Small intestine (tissue), 7 donors: ENCODE data around the gene RAB1A. TPM values are rescaled to one million over a fixed set of nuclear protein-coding genes. Genes with fewer than 3 reads are reported as not detected.
"Not testable (repeated sequence)": the region's sequence is repeated elsewhere in the genome, so short reads cannot be mapped to it uniquely, and the experiment has no call there.

Experiments used
- DNase-seq, 2 donors: peaks; one replicate each; pipeline versions ENCODE4 v3.0.0 to v3.0.0-alpha.2; 2013
- FAIRE-seq: peaks from 2 replicates; lab custom pipeline; 2012; peaks lifted over from hg19 to GRCh38; lab: Jason Lieb, UNC
- H3K27ac ChIP-seq, 3 donors: one replicate each; pipeline ENCODE4 v1.5.1; 2013; ENCODE audit warnings: low read length in 2 of 3, mild to moderate bottlenecking in 2 of 3, control low read depth in 1 of 3, inconsistent platforms in 1 of 3, low read depth in 1 of 3, moderate library complexity in 1 of 3
- H3K27me3 ChIP-seq, 3 donors: one replicate each; pipeline ENCODE4 v1.6.1; 2013; ENCODE audit warnings: low read length in 3 of 3, inconsistent platforms in 1 of 3; ENCODE audit not compliant: control insufficient read depth in 3 of 3, insufficient read depth in 3 of 3
- H3K36me3 ChIP-seq, 3 donors: one replicate each; pipeline ENCODE4 v1.6.1; 2013; ENCODE audit warnings: low read length in 3 of 3, inconsistent platforms in 1 of 3, low read depth in 1 of 3, mild to moderate bottlenecking in 1 of 3, moderate library complexity in 1 of 3; ENCODE audit not compliant: control insufficient read depth in 3 of 3, insufficient read depth in 2 of 3
- H3K4me1 ChIP-seq, 3 donors: one replicate each; pipeline ENCODE4 v1.6.1; 2013; ENCODE audit warnings: low read length in 2 of 3, inconsistent platforms in 1 of 3, low read depth in 1 of 3, mild to moderate bottlenecking in 1 of 3, moderate library complexity in 1 of 3; ENCODE audit not compliant: control insufficient read depth in 3 of 3, insufficient read depth in 2 of 3
- H3K4me3 ChIP-seq, 3 donors: one replicate each; pipeline ENCODE4 v1.5.1; 2013; ENCODE audit warnings: low read length in 3 of 3, control low read depth in 1 of 3, inconsistent platforms in 1 of 3, low read depth in 1 of 3, mild to moderate bottlenecking in 1 of 3, moderate library complexity in 1 of 3
- H3K9me3 ChIP-seq, 2 donors: one replicate each; pipeline ENCODE4 v1.6.1; 2013; ENCODE audit warnings: low read depth in 1 of 2, low read length in 1 of 2; ENCODE audit not compliant: control insufficient read depth in 2 of 2, insufficient read depth in 1 of 2
- WGBS, 3 donors: extraction: QIAGEN DNeasy Blood & Tissue Kit; methylation state at CpG; one replicate each; pipeline ENCODE4 v1.1.7; 2013; 5-methylcytosine and 5-hydroxymethylcytosine counted together
- polyA plus RNA-seq, 4 donors: library from polyadenylated mRNA; stranded (reverse) in 3 of 4; unstranded in 1 of 4; fragments of 200-250 nt in 3 of 4; fragments of 120-200 nt in 1 of 4; gene quantifications; one replicate each; pipeline versions ENCODE4 v1.2.1 to v1.2.3, GENCODE V29; 2013
- donor health status: healthy with polysubstance abuse.
- donor health status: control.
- donor health status: control.
- donor health status: Bipolar disorder and iron deficiency.
- donor health status: healthy.

Gene RAB1A
- polyA plus RNA-seq, 4 donors: 144 to 271 (median 164) TPM

DNA sequence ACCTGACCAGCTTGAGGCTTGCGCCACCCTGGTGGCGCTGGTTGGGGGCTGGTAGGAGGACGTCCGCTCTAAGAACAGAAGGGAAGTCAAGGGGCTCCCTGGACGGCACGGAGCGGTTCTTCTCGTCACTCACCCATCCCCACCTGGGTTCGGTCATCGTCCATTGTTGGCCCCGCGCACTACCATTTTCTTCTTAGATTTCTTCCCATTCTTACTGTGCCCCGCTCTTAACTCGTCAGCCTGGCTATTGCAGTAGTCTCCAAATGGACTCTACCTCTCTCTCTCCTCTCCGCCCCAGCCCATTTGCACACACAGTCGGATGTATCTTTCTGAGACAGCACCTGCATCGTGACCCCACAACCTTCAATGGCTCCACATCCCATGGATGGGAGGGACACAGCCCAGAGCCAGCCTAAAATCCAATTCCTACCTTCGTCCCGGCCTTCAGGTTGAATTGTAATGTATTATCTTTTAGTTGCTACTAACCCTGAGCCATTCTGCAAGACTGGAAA lies 814 bp upstream of the RAB1A start:
- FAIRE-seq (no peak), DNase-seq (peak; percentile 76 to 86)
- Histone ChIP-seq H3K4me1 (peaks cover 0 to 11% (median 3%) of the 10 kb centered on the region in 3 donors), H3K36me3 (peaks cover 0 to 7% (median 0%) of the 10 kb centered on the region in 3 donors), H3K27me3 (no peaks in the 10 kb centered on the region), H3K4me3 (peak overlapping the region; percentile 50 to 90 (median 68)), H3K27ac (peak overlapping the region; percentile 85 to 99 (median 99)), H3K9me3 (no peaks in the 10 kb centered on the region)
- WGBS, 3 donors: 3 to 11% (median 8%) methylated on average over 16 to 19 of the region's 19 CpGs

DNA sequence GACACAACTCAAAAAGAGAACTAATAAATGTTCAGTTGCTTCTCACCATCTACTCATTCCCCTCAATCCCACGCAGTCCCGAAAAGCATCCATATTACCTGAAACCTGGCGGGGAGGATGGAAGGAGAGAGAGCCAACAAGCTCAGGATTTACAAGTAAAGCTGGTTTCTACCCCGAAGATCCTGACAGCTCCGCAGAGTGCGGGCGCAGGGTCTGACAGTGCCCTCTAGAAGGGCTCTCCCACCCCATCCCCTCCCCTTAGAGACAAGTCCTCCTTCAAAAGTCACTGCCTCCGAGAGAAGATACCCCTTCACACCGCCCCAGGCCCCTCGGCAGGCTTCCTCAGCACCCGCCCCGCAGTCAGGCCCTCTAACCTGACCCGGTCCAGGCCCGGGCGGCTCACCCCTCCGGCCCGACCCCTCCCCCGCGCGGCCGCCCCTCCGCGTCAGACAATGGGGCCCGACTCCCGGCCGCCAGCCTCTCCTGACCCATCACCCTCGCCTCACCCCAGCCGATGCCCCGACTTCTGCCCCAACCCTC lies 550 bp downstream of the RAB1A start:
- FAIRE-seq: no peak
- Histone ChIP-seq H3K9me3 (no peaks in the 10 kb centered on the region), H3K4me3 (peak overlapping the region; percentile 81 to 93 (median 89)), H3K27me3 (no peaks in the 10 kb centered on the region), H3K27ac (peak overlapping the region; percentile 98 to 99 (median 99)), H3K4me1 (peaks cover 2 to 14% (median 6%) of the 10 kb centered on the region in 3 donors), H3K36me3 (peaks cover 0 to 9% (median 0%) of the 10 kb centered on the region in 3 donors)
- WGBS, 3 donors: 0 to 1% (median 1%) methylated on average over 20 to 29 of the region's 29 CpGs
- DNase-seq: peak in 1 of 2 donors; percentile 27

DNA sequence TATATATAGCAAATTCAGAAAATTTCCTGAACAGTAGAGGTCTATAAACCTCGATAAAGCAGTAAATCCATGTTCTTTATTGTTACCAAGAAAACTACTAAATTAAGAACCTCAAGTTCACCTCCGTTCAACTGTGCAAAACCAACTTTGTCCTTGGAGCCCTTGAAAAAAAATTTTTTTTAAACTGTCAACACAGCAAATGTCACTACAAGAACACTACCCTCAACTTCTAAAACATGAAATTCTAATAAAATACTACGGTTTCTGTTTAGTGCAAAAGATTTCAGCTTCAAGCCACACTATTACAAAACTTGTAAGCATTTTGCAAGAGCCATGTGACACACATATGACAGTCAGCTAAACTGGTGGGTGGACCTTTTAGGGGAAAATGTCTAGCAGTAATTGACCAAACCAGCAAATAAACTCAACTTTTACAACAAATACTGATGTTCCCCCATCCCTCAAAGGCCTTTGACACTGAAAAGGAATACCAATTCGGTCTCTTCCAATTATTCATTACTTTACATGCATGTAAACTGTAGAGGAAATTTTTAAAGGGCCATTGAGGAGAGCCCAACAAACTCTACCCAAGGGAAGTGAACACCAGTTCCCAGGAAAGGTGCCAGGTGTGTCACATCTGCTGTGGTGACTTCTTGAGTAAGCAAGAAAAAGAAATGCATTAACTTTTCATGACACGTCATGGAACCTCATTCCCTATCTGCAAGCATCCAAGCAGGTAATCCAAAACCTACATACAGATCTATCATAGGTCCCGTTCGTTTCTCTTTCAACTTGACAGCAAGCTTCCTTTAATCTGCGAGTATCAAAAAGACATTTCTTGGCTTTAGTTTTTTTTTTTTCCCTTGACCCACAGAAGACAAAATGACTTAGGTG lies 1.4 kb downstream of the RAB1A start:
- peak overlapping the region; percentile 81 to 93 (median 89) for H3K4me3 ChIP-seq
- FAIRE-seq (no peak), DNase-seq (peak; percentile 54 to 71)
- H3K4me1 ChIP-seq: peaks cover 2 to 19% (median 8%) of the 10 kb centered on the region in 3 donors
- H3K27ac ChIP-seq: peak overlapping the region; percentile 47 to 99 (median 98)
- peaks cover 0 to 16% (median 0%) of the 10 kb centered on the region in 3 donors for H3K36me3 ChIP-seq
- no peaks in the 10 kb centered on the region for H3K27me3 ChIP-seq
- H3K9me3 ChIP-seq: no peaks in the 10 kb centered on the region
- 4 to 11% (median 4%) methylated on average over 8 of the region's 8 CpGs for WGBS, 3 donors

DNA sequence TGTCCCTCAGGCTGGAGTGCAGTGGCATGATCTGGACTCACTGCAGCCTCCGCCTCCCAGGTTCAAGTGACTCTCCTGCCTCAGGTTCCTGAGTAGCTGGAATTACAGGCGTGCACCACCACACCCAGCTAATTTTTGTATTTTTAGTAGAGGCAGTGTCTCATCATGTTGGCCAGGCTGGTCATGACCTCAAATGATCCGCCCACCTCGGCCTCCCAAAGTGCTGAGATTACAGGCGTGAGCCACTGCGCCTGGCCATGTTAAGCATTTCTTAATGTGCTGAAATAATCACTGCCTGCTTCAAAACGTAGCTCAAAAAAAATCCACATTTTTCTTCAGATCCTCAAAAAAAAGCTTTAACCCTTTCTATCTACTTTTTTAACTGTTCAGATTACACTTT lies 4.4 kb downstream of the RAB1A start:
- H3K27me3 ChIP-seq, DNase-seq, H3K9me3 ChIP-seq, FAIRE-seq, H3K4me3 ChIP-seq: not testable (repeated sequence)
- WGBS, 3 donors: 55 to 65% (median 62%) methylated on average over 7 of the region's 7 CpGs
- H3K36me3 ChIP-seq: peaks cover 0 to 27% (median 0%) of the 10 kb centered on the region in 3 donors
- H3K4me1 ChIP-seq: peaks cover 2 to 16% (median 8%) of the 10 kb centered on the region in 3 donors
- peak overlapping the region in 1 of 3 donors; percentile 51 for H3K27ac ChIP-seq

DNA sequence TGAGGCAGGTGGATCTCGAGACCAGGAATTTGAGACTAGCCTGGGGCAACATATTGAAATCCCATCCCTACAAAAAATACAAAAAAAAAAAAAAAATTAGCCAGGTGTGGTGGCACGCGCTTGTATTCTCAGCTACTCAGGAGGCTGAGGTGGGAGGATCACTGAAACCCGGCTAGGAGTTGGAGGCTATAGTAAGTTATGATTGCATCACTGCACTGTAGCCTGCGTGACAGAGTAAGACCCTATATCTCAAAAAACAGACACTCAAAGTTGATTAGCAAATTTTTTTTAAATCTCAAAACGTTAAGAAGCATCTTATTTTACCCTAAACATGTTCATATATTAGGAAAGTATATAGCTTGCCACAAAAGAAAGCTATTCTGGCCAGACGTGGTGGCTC lies 7.6 kb downstream of the RAB1A start:
- no peak for DNase-seq
- H3K27me3 ChIP-seq: no peaks in the 10 kb centered on the region
- no peak for FAIRE-seq
- no peak overlapping the region for H3K4me3 ChIP-seq
- peaks cover 2 to 13% (median 7%) of the 10 kb centered on the region in 3 donors for H3K4me1 ChIP-seq
- no peaks in the 10 kb centered on the region for H3K9me3 ChIP-seq
- peaks cover 0 to 39% (median 0%) of the 10 kb centered on the region in 3 donors for H3K36me3 ChIP-seq
- WGBS, 3 donors: 79 to 81% (median 80%) methylated on average over 7 of the region's 7 CpGs
- H3K27ac ChIP-seq: no peak overlapping the region

DNA sequence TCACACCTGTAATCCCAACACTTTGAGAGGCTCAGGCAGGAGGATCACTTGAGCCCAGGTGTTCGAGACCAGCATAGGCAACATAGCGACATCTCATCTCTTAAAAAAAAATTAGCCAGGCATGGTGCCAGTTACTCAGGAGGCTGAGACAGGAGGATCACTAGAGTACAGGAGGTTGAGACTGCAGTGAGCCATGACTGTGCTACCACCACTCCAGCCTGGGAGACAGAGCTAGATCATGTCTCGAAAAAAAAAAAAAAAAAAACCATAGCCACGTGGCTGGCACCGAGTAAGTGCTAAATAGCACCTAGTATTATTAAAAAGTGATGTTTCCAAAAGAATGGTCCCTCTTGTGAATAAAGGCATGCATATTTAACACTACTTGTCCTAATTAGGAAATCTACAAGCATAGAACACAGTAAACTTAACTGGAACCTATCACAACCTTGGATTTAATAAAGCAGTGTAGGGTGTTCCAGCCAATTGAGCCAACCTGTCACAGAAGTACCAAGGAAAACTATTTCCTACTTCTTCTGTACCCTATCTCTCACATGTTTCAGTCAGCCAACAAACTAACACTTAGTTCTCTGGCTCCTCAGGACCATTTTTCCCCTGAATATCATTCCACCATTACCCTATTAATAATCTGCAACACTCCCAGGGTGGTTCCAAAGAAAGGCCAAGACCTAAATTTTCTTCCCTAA lies 8.8 kb downstream of the RAB1A start:
- FAIRE-seq (no peak), DNase-seq (no peak)
- Histone ChIP-seq H3K36me3 (peaks cover 0 to 42% (median 0%) of the 10 kb centered on the region in 3 donors), H3K4me1 (peaks cover 2 to 13% (median 5%) of the 10 kb centered on the region in 3 donors), H3K27ac (no peak overlapping the region), H3K27me3 (no peaks in the 10 kb centered on the region), H3K4me3 (no peak overlapping the region), H3K9me3 (no peaks in the 10 kb centered on the region)
- WGBS, 3 donors: 71 to 75% (median 71%) methylated on average over 5 of the region's 5 CpGs

DNA sequence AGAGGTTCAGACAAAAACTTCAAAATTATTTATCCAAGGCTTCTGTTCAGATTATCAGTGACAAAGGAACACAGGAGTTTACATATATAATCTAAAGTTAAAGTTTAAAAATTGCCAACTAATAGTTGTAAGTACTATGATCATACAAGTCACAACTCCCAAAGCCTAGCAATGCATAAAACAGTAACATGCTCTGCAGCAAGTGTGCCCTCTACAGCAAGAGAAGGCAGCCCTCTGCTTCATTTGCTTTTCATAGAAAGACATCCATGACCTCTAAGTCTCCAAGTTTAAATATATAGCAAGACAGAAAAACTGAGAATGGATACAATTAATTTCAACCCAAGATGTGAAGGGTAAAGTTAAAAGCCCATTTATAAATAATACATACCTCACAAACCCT lies 13.3 kb downstream of the RAB1A start:
- Histone ChIP-seq H3K4me1 (peaks cover 0 to 3% (median 0%) of the 10 kb centered on the region in 3 donors), H3K27ac (no peak overlapping the region), H3K36me3 (peaks cover 0 to 31% (median 0%) of the 10 kb centered on the region in 3 donors), H3K4me3 (no peak overlapping the region), H3K9me3 (peaks cover 0 to 4% of the 10 kb centered on the region in 2 donors), H3K27me3 (no peaks in the 10 kb centered on the region)
- DNase-seq (no peak), FAIRE-seq (no peak)

DNA sequence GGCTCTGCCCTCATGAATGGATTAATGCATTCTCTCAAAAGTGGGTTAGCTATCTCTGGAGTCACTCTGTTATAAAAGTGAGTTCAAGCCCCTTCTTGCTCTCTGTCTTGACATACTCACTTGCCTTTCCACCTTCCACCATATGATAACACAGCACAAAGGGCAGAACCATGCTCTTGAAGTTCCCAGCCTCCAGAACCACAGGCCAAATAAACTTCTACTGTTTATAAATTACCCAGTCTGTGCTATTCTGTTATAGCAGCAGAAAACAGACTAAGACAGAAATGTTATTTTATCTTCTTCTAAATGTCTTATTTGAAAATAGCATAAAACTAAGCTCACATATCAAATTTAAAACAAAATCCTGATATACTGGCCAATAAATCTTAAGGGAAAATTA lies 15.0 kb downstream of the RAB1A start:
- FAIRE-seq: no peak
- no peaks in the 10 kb centered on the region for H3K27me3 ChIP-seq
- H3K4me3 ChIP-seq: no peak overlapping the region
- H3K36me3 ChIP-seq: peaks cover 0 to 31% (median 0%) of the 10 kb centered on the region in 3 donors
- peaks cover 0 to 3% (median 0%) of the 10 kb centered on the region in 3 donors for H3K4me1 ChIP-seq
- DNase-seq: no peak
- H3K27ac ChIP-seq: no peak overlapping the region
- H3K9me3 ChIP-seq: peaks cover 0 to 4% of the 10 kb centered on the region in 2 donors
